GDM1 (cell line): ENCODE data around the gene PRR14.
"Not testable (repeated sequence)": the region's sequence is repeated elsewhere in the genome, so short reads cannot be mapped to it uniquely, and the experiment has no call there.

Experiments
- DNase-seq: peaks from one replicate; lab custom pipeline; 2025; lab: John Stamatoyannopoulos, UW

Gene PRR14

DNA sequence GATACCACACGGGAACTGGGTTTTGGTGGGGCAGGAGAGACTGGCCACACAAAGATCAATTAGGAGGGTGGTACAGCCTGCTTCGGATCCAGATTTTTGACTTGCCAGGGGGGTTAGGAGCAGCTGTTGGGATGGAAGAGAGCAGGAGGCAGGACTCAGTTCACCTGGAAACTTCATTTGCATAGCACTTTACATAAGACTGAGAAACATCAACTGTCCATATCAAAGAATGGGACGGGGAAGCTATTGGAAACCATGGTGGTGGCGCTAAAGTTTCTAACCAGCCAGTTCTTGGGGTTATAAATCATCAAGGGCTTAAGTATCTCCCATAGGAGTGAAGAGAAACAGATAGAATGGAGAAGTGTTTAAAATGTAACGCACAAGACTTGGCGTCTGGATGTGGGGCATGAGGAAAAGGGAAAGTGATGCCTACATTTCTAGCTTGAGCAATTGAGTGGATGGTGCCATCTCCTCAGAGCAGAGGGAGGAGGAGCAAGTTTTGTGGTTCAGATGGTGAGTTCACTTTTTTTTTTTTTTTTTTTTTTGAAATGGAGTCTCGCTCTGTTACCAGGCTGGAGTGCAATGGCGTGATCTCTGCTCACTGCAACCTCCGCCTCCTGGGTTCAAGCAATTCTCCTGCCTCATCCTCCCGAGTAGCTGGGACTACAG is 41.8 kb downstream of the PRR14 start:
- DNase-seq, result no peak

DNA sequence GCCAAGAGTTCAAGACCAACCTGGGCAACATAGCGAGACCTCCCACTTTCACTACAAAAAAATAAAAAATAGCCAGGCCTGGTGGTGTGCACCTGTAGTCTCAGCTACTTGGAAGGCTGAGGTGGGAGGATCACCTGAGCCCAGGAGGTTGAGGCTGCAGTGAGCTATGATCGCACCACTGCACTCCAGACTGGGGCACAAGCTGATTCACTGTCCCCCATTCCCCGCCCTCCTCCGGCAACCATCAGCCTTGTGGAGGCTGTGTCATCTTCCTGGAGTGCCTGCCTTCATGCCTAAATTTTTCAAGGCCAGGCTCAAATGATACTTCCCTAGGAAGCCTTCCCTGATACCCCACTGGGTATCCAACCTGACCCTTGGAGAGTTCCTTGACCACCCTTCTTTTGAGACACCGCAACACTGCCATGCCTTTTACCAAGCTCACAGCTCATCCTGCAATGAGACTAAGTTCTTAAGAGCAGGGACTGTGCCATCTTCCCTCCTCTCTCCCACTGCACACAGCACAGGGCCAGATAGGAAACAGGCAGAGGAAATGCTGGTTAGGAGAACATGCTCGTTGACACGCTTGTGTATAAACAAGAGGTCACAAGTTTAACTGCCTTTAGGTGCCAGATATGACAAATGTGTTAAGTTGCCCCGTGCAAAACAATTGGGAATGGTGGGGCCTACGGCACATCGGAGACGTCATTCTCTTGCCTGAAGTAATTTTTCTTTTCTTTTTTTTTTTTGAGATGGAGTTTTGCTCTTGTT is 44.4 kb downstream of the PRR14 start:
- peak; percentile 20 for DNase-seq

DNA sequence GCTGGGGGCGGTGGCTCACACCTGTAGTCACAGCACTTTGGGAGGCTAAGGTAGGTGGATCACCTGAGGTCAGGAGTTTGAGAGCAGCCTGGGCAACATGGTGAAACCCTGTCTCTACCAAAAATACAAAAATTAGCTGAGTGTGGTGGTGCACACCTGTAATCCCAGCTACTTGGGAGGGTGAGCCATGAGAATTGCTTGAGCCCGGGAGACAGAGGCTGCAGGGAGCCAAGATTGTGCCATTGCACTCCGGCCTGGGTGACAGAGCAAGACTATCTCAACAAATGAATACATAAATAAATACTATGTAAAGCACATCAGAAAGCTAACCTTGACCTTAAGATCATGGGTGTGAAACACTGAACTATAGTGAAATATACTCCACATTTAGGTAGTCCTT is 45.9 kb downstream of the PRR14 start:
- DNase-seq, result not testable (repeated sequence)

DNA sequence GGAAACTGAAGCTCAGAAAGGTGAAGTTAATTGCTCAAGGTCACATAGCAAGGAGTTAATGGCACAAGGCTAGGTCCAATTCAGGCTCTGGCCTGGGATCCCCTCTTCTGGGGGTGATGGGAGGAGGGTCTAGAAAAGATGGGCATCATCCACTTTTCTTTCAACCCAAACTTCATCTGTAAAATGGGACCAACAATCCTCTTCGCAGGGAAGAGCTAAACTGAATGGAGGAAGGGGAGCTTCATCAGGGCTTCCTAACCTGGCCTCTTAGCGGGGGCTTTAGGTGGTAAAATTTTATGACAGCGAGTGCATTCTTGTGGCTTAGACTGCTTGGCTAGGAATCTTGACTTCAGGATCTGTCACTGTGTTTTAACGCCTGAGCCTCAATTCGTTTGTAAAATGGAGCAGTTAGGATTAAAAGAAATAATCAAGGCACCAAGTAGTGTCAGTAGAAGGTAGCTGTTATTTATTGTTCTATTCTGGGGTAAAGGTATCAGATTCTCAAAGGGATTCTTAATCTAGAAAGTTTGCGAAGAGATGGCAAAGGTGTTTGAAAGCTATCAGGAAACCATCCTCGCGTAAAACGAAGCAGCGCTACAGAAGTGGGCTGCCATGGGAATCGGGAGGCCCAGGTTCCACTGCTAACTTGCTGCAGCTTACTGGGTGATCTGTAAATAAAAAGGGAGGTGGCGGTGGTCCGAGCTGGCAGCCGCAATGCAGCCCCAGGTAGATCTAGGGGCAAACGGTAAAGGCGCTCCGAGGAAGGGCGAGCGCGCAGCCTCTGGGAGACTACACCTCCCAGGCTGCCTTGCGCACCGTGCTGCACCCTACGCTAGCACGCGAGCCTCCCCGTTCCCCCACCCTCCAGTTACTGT is 46.7 kb downstream of the PRR14 start:
- peak; percentile 96 for DNase-seq

DNA sequence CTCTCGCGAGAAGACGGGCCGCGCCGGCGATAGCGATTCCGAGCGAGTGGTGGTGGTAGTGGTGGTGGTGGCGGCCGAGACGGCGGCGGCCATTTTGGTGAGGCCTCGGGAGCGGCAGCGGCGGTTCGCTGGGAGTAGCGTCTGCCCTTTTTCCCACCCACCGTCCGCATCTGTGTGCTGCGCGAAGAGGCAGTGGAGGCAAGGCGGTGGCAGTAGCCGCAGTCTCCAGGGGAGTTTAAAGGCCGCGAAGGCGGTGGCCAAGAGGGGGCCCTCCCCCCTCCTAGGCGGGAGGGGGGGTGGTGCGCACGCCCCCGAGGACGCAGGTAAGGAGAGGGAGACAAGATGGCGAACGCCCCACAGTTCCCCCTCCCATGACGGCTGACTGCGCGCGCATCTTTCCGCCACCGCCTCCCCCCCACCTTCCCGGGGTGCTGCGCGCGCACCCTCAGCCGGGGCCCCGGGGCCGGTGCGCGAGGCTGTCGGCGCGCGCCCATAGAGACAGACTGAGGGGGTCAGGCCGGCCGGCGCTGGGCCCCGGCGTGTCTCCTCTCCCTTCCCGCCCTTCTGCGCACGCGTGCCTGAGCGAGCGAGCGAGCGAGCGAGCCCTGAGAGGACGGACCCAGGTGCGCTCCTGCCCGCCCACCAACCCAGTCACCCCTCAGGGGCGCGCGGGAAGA is 47.5 kb downstream of the PRR14 start:
- peak; percentile 86 for DNase-seq

DNA sequence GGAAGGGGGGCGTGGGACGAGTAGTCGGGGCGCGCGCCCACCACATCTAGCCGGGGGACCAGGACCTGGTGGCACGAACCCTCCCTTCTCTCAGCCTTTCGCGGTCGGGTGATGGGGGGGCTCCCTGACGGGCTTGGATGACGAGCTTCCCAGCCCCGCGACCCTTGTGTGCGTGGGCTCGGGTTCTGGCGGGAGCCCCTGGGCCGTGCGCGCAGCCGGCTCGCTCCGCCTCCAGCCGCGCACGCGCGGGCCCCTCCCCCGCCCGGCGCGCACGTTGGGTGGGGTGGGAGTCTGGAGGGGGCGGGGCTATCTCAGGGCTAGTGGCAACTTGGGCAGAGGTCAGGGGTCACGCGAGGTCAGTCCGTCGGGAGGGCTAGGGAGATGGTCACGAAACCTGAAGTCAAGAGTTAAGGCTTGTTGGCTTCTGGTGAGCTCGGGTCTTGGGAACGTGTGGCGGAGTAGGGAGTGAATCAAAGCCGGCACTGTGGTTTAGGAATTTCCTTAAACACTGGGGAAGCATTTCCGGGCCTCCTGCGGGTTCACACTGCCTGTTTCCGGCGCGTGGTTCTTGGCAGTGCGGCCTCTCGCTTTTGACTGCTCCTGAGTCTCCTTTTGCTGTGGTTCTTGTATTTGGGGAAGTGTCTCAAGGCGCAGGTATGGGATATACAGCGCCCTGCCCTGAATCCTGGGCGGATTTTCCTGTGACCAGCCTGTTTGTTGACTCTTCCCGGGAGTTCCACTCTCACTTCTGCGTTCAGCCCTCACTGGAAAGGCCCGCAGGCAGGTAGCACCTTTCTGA is 48.3 kb downstream of the PRR14 start, which contains the start of gene SRCAP:
Gene SRCAP (plus strand): TSS at position 356 of the 799 bp plus-strand sequence. CDS start 1,654 bp downstream, outside the sequence.
- DNase-seq, result peak; percentile 73

DNA sequence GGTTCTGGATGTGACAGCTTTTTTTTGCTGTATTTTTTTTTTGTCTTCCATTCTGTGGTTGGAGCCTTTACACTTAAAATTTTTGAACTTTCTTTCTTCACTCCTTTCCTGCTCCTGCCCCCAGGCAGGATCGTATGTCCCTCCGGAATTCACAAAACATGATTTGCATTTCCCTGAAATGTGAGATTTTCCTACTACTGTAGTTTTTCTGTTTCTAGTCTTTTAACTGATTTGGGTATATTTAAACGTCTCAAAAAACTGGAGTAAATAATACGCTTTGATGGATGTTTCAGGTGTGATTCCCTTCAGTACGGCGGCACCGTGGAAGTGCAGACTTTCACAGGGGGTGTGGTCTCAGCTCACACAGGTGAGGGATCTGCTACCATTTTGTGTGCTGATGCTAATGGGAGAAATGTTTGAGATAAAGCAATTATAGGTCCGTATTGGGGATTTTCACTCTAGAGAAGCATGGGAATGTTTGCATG is 48.9 kb downstream of the PRR14 start:
- DNase-seq, result no peak

DNA sequence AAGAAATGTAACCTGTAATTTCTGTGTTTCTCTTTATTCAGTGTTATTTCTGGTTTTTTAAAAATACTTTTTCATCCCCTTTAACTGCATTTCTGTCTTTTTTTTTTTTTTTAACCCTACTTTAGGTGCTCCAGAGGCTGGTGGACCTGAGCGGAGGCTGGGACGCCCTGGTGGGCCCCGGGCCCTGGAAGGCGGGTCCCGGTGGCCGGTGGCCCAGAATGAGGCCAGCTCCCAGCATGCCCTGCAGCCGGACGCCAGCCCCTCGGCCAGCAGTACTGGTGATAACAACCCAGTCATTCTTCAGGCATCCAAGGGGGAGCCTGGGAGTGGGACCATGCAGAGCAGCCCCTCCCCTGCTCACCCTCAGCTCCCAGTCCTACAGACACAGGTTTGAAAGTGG is 49.7 kb downstream of the PRR14 start:
- DNase-seq, result no peak

DNA sequence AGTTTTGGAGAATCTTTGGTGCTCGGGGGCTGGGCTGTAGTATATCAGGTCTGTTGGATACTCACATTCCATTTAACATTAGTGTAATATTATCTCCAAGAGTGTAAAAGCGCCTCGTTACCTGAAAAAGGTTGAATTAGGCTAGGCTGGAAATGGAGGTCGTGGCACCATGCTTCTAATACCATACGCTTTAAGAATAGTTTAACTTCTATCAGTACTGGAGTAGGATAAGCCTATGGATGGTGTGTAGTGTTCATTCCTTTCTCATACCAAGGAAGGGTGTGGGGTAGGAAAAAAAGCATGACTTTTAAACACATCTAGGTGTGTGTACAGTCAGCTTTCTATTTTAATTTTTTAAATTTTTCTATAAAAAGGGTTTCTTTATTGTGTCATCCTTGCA is 50.2 kb downstream of the PRR14 start:
- no peak for DNase-seq

DNA sequence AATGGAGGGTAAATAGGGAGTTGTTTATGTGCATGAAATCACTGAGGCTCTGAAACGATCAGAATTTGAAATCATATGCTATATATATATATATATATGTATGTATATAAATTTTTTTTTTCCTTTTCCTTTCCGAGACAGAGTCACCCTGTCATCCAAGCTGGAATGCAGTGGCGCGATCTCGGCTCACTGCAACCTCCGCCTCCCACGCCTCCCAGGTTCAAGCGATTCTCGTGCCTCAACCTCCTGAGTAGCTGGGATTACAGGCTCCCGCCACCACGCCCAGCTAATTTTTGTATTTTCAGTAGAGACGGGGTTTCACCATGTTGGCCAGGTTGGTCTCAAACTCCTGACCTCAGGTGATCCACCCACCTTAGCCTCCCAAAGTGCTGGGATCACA is 52.3 kb downstream of the PRR14 start:
- DNase-seq, result not testable (repeated sequence)

DNA sequence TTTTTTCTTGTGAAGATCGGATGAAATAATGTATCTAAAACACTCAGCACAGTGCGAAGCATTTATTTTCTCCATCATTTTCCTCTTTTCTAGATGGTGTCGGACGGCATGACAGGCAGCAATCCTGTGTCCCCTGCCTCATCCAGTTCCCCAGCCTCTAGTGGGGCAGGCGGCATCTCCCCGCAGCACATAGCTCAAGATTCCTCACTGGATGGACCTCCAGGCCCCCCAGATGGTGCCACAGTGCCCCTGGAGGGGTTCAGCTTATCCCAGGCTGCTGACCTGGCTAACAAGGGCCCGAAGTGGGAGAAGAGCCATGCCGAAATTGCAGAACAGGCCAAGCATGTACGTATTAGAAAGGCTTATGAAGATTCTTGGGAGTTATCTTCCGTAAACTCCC is 53.2 kb downstream of the PRR14 start:
- no peak for DNase-seq
